HuH-7 (cell line): Measurements from ENCODE around the gene SEC11C.
"Not testable (repeated sequence)": the region's sequence is repeated elsewhere in the genome, so short reads cannot be mapped to it uniquely, and the experiment has no call there.

Experiments
- DNase-seq: peaks from one replicate; pipeline ENCODE4 v3.0.0; 2011; ENCODE audit warnings: low spot score

SEC11C gene

GRCh38 chr18:59139615-59140301 is at the start of gene SEC11C:
SEC11C (plus strand) TSS chr18:59139884; CDS start chr18:59139949, 65 bp downstream.
- DNase-seq: peak; percentile 74

- no peak for DNase-seq
Observed at GRCh38 chr18:59090966-59091603, 48.6 kb upstream of the SEC11C start.

- DNase-seq: no peak
Observed at GRCh38 chr18:59093668-59094067, 46.0 kb upstream of the SEC11C start.

- no peak for DNase-seq
Observed at GRCh38 chr18:59094569-59094968, 45.1 kb upstream of the SEC11C start.

- no peak for DNase-seq
Observed at GRCh38 chr18:59096098-59096789, 43.4 kb upstream of the SEC11C start.

- DNase-seq: no peak
Observed at GRCh38 chr18:59101830-59102414, 37.8 kb upstream of the SEC11C start.

GRCh38 chr18:59109375-59109774 is 30.3 kb upstream of the SEC11C start:
- no peak for DNase-seq

- DNase-seq: no peak
Observed at GRCh38 chr18:59114160-59114559, 25.5 kb upstream of the SEC11C start.

GRCh38 chr18:59123588-59124369 is 15.9 kb upstream of the SEC11C start:
- DNase-seq: no peak

- DNase-seq: no peak
Observed at GRCh38 chr18:59124370-59124704, 15.3 kb upstream of the SEC11C start.

- DNase-seq: no peak
Observed at GRCh38 chr18:59127047-59127446, 12.6 kb upstream of the SEC11C start.

GRCh38 chr18:59129951-59130703 is 9.6 kb upstream of the SEC11C start:
- DNase-seq: no peak

- no peak for DNase-seq
Observed at GRCh38 chr18:59132810-59133465, 6.7 kb upstream of the SEC11C start.

GRCh38 chr18:59139291-59139614 is 431 bp upstream of the SEC11C start:
- peak; percentile 74 for DNase-seq

- peak; percentile 13 for DNase-seq
Observed at GRCh38 chr18:59140302-59140885, 710 bp downstream of the SEC11C start.

GRCh38 chr18:59141294-59142068 is 1.8 kb downstream of the SEC11C start:
- DNase-seq: peak; percentile 69

GRCh38 chr18:59142274-59142673 is 2.6 kb downstream of the SEC11C start:
- no peak for DNase-seq

- DNase-seq: not testable (repeated sequence)
Observed at GRCh38 chr18:59142800-59143416, 3.2 kb downstream of the SEC11C start.

GRCh38 chr18:59143441-59143840 is 3.8 kb downstream of the SEC11C start:
- no peak for DNase-seq
